ENCODE data around the gene SNTG2.

DNA sequence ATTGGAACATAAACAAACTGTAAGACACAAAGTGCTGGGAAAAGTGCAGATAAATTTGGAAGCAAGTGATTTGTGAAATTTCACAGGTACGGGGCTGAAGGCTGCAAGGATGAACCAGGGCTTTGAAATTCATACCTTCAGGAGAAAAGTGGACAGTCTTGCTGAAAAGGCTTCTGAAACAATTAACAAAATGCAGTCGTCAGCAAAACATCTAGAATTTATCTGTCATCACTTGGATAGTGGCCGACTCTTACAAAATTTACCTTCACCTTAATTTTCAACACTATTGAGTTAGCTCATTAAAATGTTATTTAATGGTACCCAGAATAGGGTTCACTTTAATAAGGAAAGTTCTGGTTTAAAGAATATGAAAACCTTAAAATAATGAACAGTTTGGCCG is 138.3 kb downstream of the SNTG2 start:
- no peak for TF ChIP-seq POLR2A (IDR thresholded peaks at IDR 0.05; ENCODE audit: low read length)
- no peak for TF ChIP-seq GATA1 (IDR thresholded peaks at IDR 0.05; ENCODE audit: low read depth, low read length)

Measured in erythroblast (primary cell).